Skeletal muscle tissue (tissue), 4 donors: ENCODE data around the gene COL8A1. TPM values are rescaled to one million over a fixed set of nuclear protein-coding genes. Genes with fewer than 3 reads are reported as not detected.

ENCODE experiments used
- H3K27ac ChIP-seq: one replicate; pipeline ENCODE4 v1.7.0; 2013; ENCODE audit warnings: mild to moderate bottlenecking, low read depth, low read length, inconsistent platforms
- H3K27me3 ChIP-seq, 3 donors: one replicate each; pipeline ENCODE4 v1.7.0; 2013; ENCODE audit warnings: low read length in 3 of 3; ENCODE audit not compliant: control insufficient read depth in 3 of 3, insufficient read depth in 3 of 3
- H3K36me3 ChIP-seq, 3 donors: one replicate each; pipeline ENCODE4 v1.7.0; 2013; ENCODE audit warnings: low read length in 3 of 3; ENCODE audit not compliant: control insufficient read depth in 3 of 3, insufficient read depth in 3 of 3
- H3K4me1 ChIP-seq, 3 donors: one replicate each; pipeline ENCODE4 v1.7.0; 2013; ENCODE audit warnings: low read length in 3 of 3, mild to moderate bottlenecking in 3 of 3; ENCODE audit not compliant: control insufficient read depth in 3 of 3, insufficient read depth in 3 of 3
- H3K4me3 ChIP-seq, 3 donors: one replicate each; pipeline ENCODE4 v1.7.0; 2013; ENCODE audit warnings: low read length in 3 of 3
- H3K9ac ChIP-seq, 3 donors: one replicate each; pipeline ENCODE4 v1.7.0; 2013; ENCODE audit warnings: low read length in 3 of 3, mild to moderate bottlenecking in 3 of 3, moderate library complexity in 2 of 3, low read depth in 1 of 3
- H3K9me3 ChIP-seq, 3 donors: one replicate each; pipeline ENCODE4 v1.7.0; 2013; ENCODE audit warnings: low read length in 3 of 3; ENCODE audit not compliant: control insufficient read depth in 3 of 3
- total RNA-seq: library from RNA; depleted of rRNA; stranded (reverse); fragments of >200 nt; gene quantifications from one replicate; pipeline ENCODE4 v1.2.3, GENCODE V29; 2014
- donor health status: Osteomylitis.

Gene COL8A1
- total RNA-seq, 1 donor from 2014 or later = 1.6 TPM

- no peak overlapping the region for H3K4me3 ChIP-seq
- no peaks in the 10 kb centered on the region for H3K36me3 ChIP-seq
- H3K27me3 ChIP-seq = no peaks in the 10 kb centered on the region
- H3K27ac ChIP-seq = no peak overlapping the region
- no peak overlapping the region for H3K9ac ChIP-seq
- no peaks in the 10 kb centered on the region for H3K4me1 ChIP-seq
- H3K9me3 ChIP-seq = no peaks in the 10 kb centered on the region
Measured at GRCh38 chr3:99699841-99700240, 61.4 kb downstream of the COL8A1 start.

GRCh38 chr3:99700631-99701268 is 62.4 kb downstream of the COL8A1 start:
- Histone ChIP-seq H3K9ac (no peak overlapping the region), H3K27me3 (no peaks in the 10 kb centered on the region), H3K27ac (no peak overlapping the region), H3K4me3 (no peak overlapping the region), H3K4me1 (no peaks in the 10 kb centered on the region), H3K36me3 (no peaks in the 10 kb centered on the region), H3K9me3 (no peaks in the 10 kb centered on the region)

GRCh38 chr3:99702953-99703943 is 64.9 kb downstream of the COL8A1 start:
- Histone ChIP-seq H3K4me3 (no peak overlapping the region), H3K9me3 (no peaks in the 10 kb centered on the region), H3K36me3 (no peaks in the 10 kb centered on the region), H3K27ac (no peak overlapping the region), H3K27me3 (no peaks in the 10 kb centered on the region), H3K9ac (no peak overlapping the region), H3K4me1 (no peaks in the 10 kb centered on the region)

GRCh38 chr3:99704417-99704816 is 66.0 kb downstream of the COL8A1 start:
- H3K36me3 ChIP-seq = no peaks in the 10 kb centered on the region
- no peaks in the 10 kb centered on the region for H3K9me3 ChIP-seq
- H3K4me1 ChIP-seq = no peaks in the 10 kb centered on the region

GRCh38 chr3:99706410-99706809 is 68.0 kb downstream of the COL8A1 start:
- Histone ChIP-seq H3K4me3 (no peak overlapping the region), H3K27me3 (no peaks in the 10 kb centered on the region), H3K9ac (no peak overlapping the region), H3K9me3 (no peaks in the 10 kb centered on the region), H3K36me3 (no peaks in the 10 kb centered on the region), H3K27ac (no peak overlapping the region), H3K4me1 (no peaks in the 10 kb centered on the region)

More at GRCh38 chr3:99704417-99704816, 66.0 kb downstream of the COL8A1 start:
- H3K4me3 ChIP-seq = no peak overlapping the region
- H3K27me3 ChIP-seq = no peaks in the 10 kb centered on the region
- H3K27ac ChIP-seq = no peak overlapping the region
- H3K9ac ChIP-seq = no peak overlapping the region

GRCh38 chr3:99708207-99708745 is 69.9 kb downstream of the COL8A1 start:
- Histone ChIP-seq H3K9ac (no peak overlapping the region), H3K36me3 (no peaks in the 10 kb centered on the region), H3K27ac (no peak overlapping the region), H3K4me3 (no peak overlapping the region), H3K4me1 (no peaks in the 10 kb centered on the region), H3K27me3 (no peaks in the 10 kb centered on the region), H3K9me3 (no peaks in the 10 kb centered on the region)

- H3K4me1 ChIP-seq = no peaks in the 10 kb centered on the region
- no peak overlapping the region for H3K27ac ChIP-seq
- no peaks in the 10 kb centered on the region for H3K9me3 ChIP-seq
- H3K27me3 ChIP-seq = no peaks in the 10 kb centered on the region
- no peaks in the 10 kb centered on the region for H3K36me3 ChIP-seq
- H3K9ac ChIP-seq = no peak overlapping the region
- H3K4me3 ChIP-seq = no peak overlapping the region
Measured at GRCh38 chr3:99709686-99710085, 71.3 kb downstream of the COL8A1 start.

- Histone ChIP-seq H3K9me3 (no peaks in the 10 kb centered on the region), H3K27me3 (no peaks in the 10 kb centered on the region), H3K4me3 (no peak overlapping the region), H3K4me1 (no peaks in the 10 kb centered on the region), H3K27ac (no peak overlapping the region), H3K9ac (no peak overlapping the region), H3K36me3 (no peaks in the 10 kb centered on the region)
Measured at GRCh38 chr3:99710094-99710493, 71.7 kb downstream of the COL8A1 start.

GRCh38 chr3:99711351-99711750 is 73.0 kb downstream of the COL8A1 start:
- Histone ChIP-seq H3K27me3 (no peaks in the 10 kb centered on the region), H3K27ac (no peak overlapping the region), H3K4me1 (no peaks in the 10 kb centered on the region), H3K36me3 (no peaks in the 10 kb centered on the region), H3K4me3 (no peak overlapping the region), H3K9me3 (no peaks in the 10 kb centered on the region), H3K9ac (no peak overlapping the region)
